ENCODE data around the gene CTNND2. TPM values are rescaled to one million over a fixed set of nuclear protein-coding genes. Genes with fewer than 3 reads are reported as not detected.

Gene CTNND2
- total RNA-seq, 1 donor from 2014 or later = 18.4 TPM

DNA sequence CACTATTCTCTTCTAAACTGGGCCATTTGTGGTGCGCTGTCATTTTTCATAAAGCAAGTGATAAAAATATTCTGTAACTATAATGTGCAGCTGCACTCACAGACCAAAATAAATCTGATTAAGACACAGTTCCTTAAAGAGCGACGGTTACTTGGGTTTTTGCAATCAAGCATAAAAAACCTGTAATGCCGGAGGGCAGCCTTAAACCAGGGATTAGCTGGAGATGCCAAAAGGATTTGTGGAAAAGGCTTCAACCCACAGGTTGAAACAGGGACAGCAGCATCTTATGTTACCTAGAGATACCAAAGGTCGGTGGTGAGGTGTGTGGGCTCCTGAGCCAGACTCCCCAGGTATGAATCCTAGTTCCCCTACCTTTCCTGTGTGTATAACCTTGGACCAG lies 49.3 kb downstream of the CTNND2 start:
- intact Hi-C loops (cut with micrococcal nuclease) = no loop called here
- H3K4me3 ChIP-seq = no peak overlapping the region
- H3K9me3 ChIP-seq (replicated peaks) = no peaks in the 10 kb centered on the region
- DNase-seq = no peak
- TF ChIP-seq, protein P1, sequence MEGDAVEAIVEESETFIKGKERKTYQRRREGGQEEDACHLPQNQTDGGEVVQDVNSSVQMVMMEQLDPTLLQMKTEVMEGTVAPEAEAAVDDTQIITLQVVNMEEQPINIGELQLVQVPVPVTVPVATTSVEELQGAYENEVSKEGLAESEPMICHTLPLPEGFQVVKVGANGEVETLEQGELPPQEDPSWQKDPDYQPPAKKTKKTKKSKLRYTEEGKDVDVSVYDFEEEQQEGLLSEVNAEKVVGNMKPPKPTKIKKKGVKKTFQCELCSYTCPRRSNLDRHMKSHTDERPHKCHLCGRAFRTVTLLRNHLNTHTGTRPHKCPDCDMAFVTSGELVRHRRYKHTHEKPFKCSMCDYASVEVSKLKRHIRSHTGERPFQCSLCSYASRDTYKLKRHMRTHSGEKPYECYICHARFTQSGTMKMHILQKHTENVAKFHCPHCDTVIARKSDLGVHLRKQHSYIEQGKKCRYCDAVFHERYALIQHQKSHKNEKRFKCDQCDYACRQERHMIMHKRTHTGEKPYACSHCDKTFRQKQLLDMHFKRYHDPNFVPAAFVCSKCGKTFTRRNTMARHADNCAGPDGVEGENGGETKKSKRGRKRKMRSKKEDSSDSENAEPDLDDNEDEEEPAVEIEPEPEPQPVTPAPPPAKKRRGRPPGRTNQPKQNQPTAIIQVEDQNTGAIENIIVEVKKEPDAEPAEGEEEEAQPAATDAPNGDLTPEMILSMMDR (IDR thresholded peaks at IDR 0.05; ENCODE audit: borderline replicate concordance) = no peak
- H3K27me3 ChIP-seq (ENCODE audit: low read depth) = no peaks in the 10 kb centered on the region
- no peaks in the 10 kb centered on the region for H3K4me1 ChIP-seq
- no peaks in the 10 kb centered on the region for H3K36me3 ChIP-seq
- no peak overlapping the region for H3K27ac ChIP-seq (replicated peaks)

GRCh38 chr5:11853796-11854195 lies 50.5 kb downstream of the CTNND2 start:
- no peaks in the 10 kb centered on the region for H3K36me3 ChIP-seq
- no peaks in the 10 kb centered on the region for H3K4me1 ChIP-seq
- intact Hi-C loops (cut with micrococcal nuclease) = no loop called here
- H3K4me3 ChIP-seq = no peak overlapping the region
- no peak for DNase-seq
- no peak overlapping the region for H3K27ac ChIP-seq (replicated peaks)
- TF ChIP-seq, protein P1 (IDR thresholded peaks at IDR 0.05; ENCODE audit: borderline replicate concordance) = no peak
- no peaks in the 10 kb centered on the region for H3K27me3 ChIP-seq (ENCODE audit: low read depth)
- no peaks in the 10 kb centered on the region for H3K9me3 ChIP-seq (replicated peaks)

DNA sequence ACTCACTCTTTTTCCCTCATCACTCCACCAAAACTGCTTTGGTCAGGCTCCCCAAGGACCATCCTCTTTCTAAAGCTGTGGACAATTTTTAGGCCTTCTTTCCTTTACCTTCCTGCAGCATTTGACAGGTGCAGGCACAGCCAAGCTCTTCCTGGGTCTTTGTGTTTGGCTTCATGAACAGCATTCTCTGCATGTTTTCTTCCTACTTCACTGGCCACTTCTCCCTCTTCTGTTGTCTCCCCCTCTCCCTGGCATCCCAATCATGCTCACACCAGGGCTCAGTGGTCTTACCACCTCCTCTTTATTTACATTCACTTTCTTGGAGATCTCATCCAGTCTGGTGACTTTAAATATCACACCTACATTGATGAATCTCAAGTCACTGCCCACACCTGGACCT lies 51.1 kb downstream of the CTNND2 start:
- Histone ChIP-seq H3K27me3 (ENCODE audit: low read depth) (no peaks in the 10 kb centered on the region), H3K27ac (replicated peaks) (no peak overlapping the region), H3K36me3 (no peaks in the 10 kb centered on the region), H3K4me3 (no peak overlapping the region), H3K4me1 (no peaks in the 10 kb centered on the region), H3K9me3 (replicated peaks) (no peaks in the 10 kb centered on the region)
- DNase-seq = no peak
- intact Hi-C loops (cut with micrococcal nuclease) = no loop called here
- TF ChIP-seq, protein P1 (IDR thresholded peaks at IDR 0.05; ENCODE audit: borderline replicate concordance) = no peak

DNA sequence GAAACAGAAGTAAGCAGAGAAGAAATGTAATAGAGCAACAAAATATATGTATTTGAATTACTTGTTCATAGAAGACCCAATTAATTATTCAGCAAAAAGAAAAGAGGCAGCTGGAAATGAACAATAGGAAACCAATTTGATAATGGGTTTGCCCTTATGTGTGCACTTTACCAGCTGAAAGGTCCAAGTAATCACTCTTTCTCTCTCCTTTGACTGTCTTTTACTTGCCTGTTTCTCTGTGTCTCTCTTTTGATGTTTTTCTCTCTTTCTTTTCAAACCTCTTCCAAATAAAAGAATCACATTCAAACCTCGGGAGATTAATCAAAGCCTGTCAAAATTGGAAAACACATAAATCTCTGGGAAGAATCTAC lies 51.5 kb downstream of the CTNND2 start:
- H3K36me3 ChIP-seq = no peaks in the 10 kb centered on the region
- no peaks in the 10 kb centered on the region for H3K4me1 ChIP-seq
- H3K27ac ChIP-seq (replicated peaks) = no peak overlapping the region
- TF ChIP-seq, protein P1 (IDR thresholded peaks at IDR 0.05; ENCODE audit: borderline replicate concordance) = no peak
- H3K27me3 ChIP-seq (ENCODE audit: low read depth) = no peaks in the 10 kb centered on the region
- H3K9me3 ChIP-seq (replicated peaks) = no peaks in the 10 kb centered on the region
- H3K4me3 ChIP-seq = no peak overlapping the region
- intact Hi-C loops (cut with micrococcal nuclease) = no loop called here
- no peak for DNase-seq

GRCh38 chr5:11851965-11852716 lies 52.1 kb downstream of the CTNND2 start:
- H3K4me3 ChIP-seq = no peak overlapping the region
- no peaks in the 10 kb centered on the region for H3K27me3 ChIP-seq (ENCODE audit: low read depth)
- intact Hi-C loops (cut with micrococcal nuclease) = no loop called here
- H3K4me1 ChIP-seq = no peaks in the 10 kb centered on the region
- no peak overlapping the region for H3K27ac ChIP-seq (replicated peaks)
- H3K9me3 ChIP-seq (replicated peaks) = no peaks in the 10 kb centered on the region
- TF ChIP-seq, protein P1 (IDR thresholded peaks at IDR 0.05; ENCODE audit: borderline replicate concordance) = no peak
- DNase-seq = no peak
- no peaks in the 10 kb centered on the region for H3K36me3 ChIP-seq
